Activated naive CD8-positive, alpha-beta T cell treated with anti-CD3 and anti-CD28 coated beads, Interleukin-2, amount 50 U/mL, for 24 hours (primary cell): ENCODE results near the gene C12orf43.

Source experiments
- ATAC-seq: fragments of 150-1000 bp; cut with Tn5 transposase; one replicate; pipeline ENCODE4 v1.10.0; 2021
- DNase-seq: peaks from one replicate; pipeline ENCODE4 v3.0.0; 2021
- H3K27ac Mint-ChIP-seq: one replicate; pipeline ENCODE4 v1.8.0; 2021; ENCODE audit warnings: mild to moderate bottlenecking, mixed read lengths
- H3K27me3 Mint-ChIP-seq: one replicate; pipeline ENCODE4 v1.8.0; 2021; ENCODE audit warnings: mixed read lengths
- H3K36me3 Mint-ChIP-seq: one replicate; pipeline ENCODE4 v1.8.0; 2021; ENCODE audit warnings: low read depth, mixed read lengths
- H3K4me1 Mint-ChIP-seq: one replicate; pipeline ENCODE4 v1.8.0; 2021; ENCODE audit warnings: mixed read lengths
- H3K4me3 Mint-ChIP-seq: one replicate; pipeline ENCODE4 v1.8.0; 2021; ENCODE audit warnings: mild to moderate bottlenecking, moderate library complexity, mixed read lengths
- H3K9me3 Mint-ChIP-seq: one replicate; pipeline ENCODE4 v1.8.0; 2021; ENCODE audit warnings: mixed read lengths

The C12orf43 gene

GRCh38 chr12:120959111-120959878 lies 57.0 kb downstream of the C12orf43 start:
- Mint-ChIP-seq H3K4me3 (peak overlapping the region; percentile 56), H3K36me3 (no peaks in the 10 kb centered on the region), H3K27me3 (no peaks in the 10 kb centered on the region), H3K4me1 (peaks cover 42% of the 10 kb centered on the region), H3K27ac (peak overlapping the region; percentile 77), H3K9me3 (no peaks in the 10 kb centered on the region)
- DNase-seq (no peak), ATAC-seq (no peak)

- Mint-ChIP-seq H3K27ac (no peak overlapping the region), H3K4me1 (peaks cover 29% of the 10 kb centered on the region), H3K9me3 (no peaks in the 10 kb centered on the region), H3K36me3 (no peaks in the 10 kb centered on the region), H3K27me3 (no peaks in the 10 kb centered on the region), H3K4me3 (no peak overlapping the region)
- DNase-seq = no peak
- no peak for ATAC-seq
Measured at GRCh38 chr12:120956579-120957300, 59.5 kb downstream of the C12orf43 start.

GRCh38 chr12:120955232-120955631 lies 61.1 kb downstream of the C12orf43 start:
- Mint-ChIP-seq H3K27ac (no peak overlapping the region), H3K9me3 (no peaks in the 10 kb centered on the region), H3K27me3 (no peaks in the 10 kb centered on the region), H3K4me3 (no peak overlapping the region), H3K36me3 (no peaks in the 10 kb centered on the region), H3K4me1 (peaks cover 15% of the 10 kb centered on the region)
- DNase-seq (no peak), ATAC-seq (no peak)

GRCh38 chr12:120950807-120951206 lies 65.5 kb downstream of the C12orf43 start:
- Mint-ChIP-seq H3K4me1 (peaks cover 2% of the 10 kb centered on the region), H3K4me3 (no peak overlapping the region), H3K36me3 (no peaks in the 10 kb centered on the region), H3K9me3 (no peaks in the 10 kb centered on the region), H3K27me3 (no peaks in the 10 kb centered on the region), H3K27ac (peak overlapping the region; percentile 0)
- no peak for DNase-seq
- no peak for ATAC-seq
